Measurements from ENCODE around the gene LRWD1. TPM values are rescaled to one million over a fixed set of nuclear protein-coding genes. Genes with fewer than 3 reads are reported as not detected.

Gene LRWD1
- total and polyA plus RNA-seq, 12 donors = 6.5 to 21.3 (median 9.5) TPM

GRCh38 chr7:102463841-102464576, 775 bp upstream of the LRWD1 start:
- no peak for TF ChIP-seq CTCF (IDR thresholded peaks at IDR 0.05)
- H3K27ac ChIP-seq = peak overlapping the region in 9 of 10 donors; percentile 53 to 94 (median 82)
- ATAC-seq (peak in 4 of 8 donors; percentile 0 to 11 (median 4)), DNase-seq (no peak)
- 12% methylated on average over 24 of the region's 24 CpGs for WGBS, 2 donors
- H3K4me3 ChIP-seq = peak overlapping the region; percentile 74 to 100 (median 91)
- H3K27me3 ChIP-seq = no peaks in the 10 kb centered on the region
- no peaks in the 10 kb centered on the region for H3K9me3 ChIP-seq
- intact Hi-C loops (cut with DNase I) = loop anchor here in 2 of 10 donors (10.0 kb wide), 2 partner anchors 49 to 179 kb away; partner anchors contain the start of gene SH2B2 (in 1 of the 2)
- peaks cover 4 to 26% (median 23%) of the 10 kb centered on the region in 9 donors for H3K4me1 ChIP-seq
- peaks cover 0 to 24% (median 3%) of the 10 kb centered on the region in 9 donors for H3K36me3 ChIP-seq

- DNase-seq = no peak
- ATAC-seq = no peak
- Histone ChIP-seq H3K27ac (no peak overlapping the region), H3K36me3 (peaks cover 0 to 31% (median 3%) of the 10 kb centered on the region in 9 donors), H3K9me3 (no peaks in the 10 kb centered on the region), H3K27me3 (no peaks in the 10 kb centered on the region), H3K4me1 (peaks cover 4 to 26% (median 23%) of the 10 kb centered on the region in 9 donors), H3K4me3 (peak overlapping the region in 4 of 10 donors; percentile 74 to 100 (median 90))
- intact Hi-C loops (cut with DNase I) = loop anchor here in 2 of 10 donors (5.0 to 10.0 kb wide), 3 partner anchors 51 to 181 kb away; partner anchors contain the start of gene SH2B2 (in 1 of the 2)
- 96 to 97% methylated on average over 7 of the region's 7 CpGs for WGBS, 2 donors
- no peak for TF ChIP-seq CTCF (IDR thresholded peaks at IDR 0.05)
Observed at GRCh38 chr7:102466097-102466496, 1.3 kb downstream of the LRWD1 start.

GRCh38 chr7:102467581-102468477, 3.0 kb downstream of the LRWD1 start:
- TF ChIP-seq CTCF (IDR thresholded peaks at IDR 0.05) = no peak
- H3K4me1 ChIP-seq = peaks cover 4 to 26% (median 23%) of the 10 kb centered on the region in 9 donors
- WGBS, 2 donors = 90 to 93% methylated on average over 24 of the region's 24 CpGs
- H3K36me3 ChIP-seq = peaks cover 0 to 48% (median 3%) of the 10 kb centered on the region in 9 donors
- H3K9me3 ChIP-seq = no peaks in the 10 kb centered on the region
- no peak overlapping the region for H3K4me3 ChIP-seq
- DNase-seq (peak in 1 of 2 donors; percentile 11), ATAC-seq (no peak)
- H3K27ac ChIP-seq = no peak overlapping the region
- intact Hi-C loops (cut with DNase I) = loop anchor here in 2 of 10 donors (5.0 to 10.0 kb wide), 3 partner anchors 53 to 183 kb away; partner anchors contain the start of gene SH2B2 (in 1 of the 2)
- no peaks in the 10 kb centered on the region for H3K27me3 ChIP-seq
